SK-N-SH treated with all-trans-retinoic acid at 6 μM for 48 hours (cell line): ENCODE results near the gene LEO1.
"Not testable (repeated sequence)": the region's sequence is repeated elsewhere in the genome, so short reads cannot be mapped to it uniquely, and the experiment has no call there.

ENCODE experiments used
- ATAC-seq: fragments of 200-7000 bp; cut with Tn5 transposase; 3 replicates; pipeline ENCODE4 v1.9.1; 2020; ENCODE audit warnings: mild to moderate bottlenecking, moderate library complexity
- BACH2 ChIP-seq: fragments of 250-450 bp; sonication (Bioruptor Pico); IDR thresholded peaks from 2 replicates; pipeline ENCODE4 v1.9.0; 2021; ENCODE audit warnings: mild to moderate bottlenecking, borderline replicate concordance
- CSRNP3 ChIP-seq: fragments of 250-450 bp; sonication (Bioruptor Pico); IDR thresholded peaks from 2 replicates; pipeline ENCODE4 v1.5.1; 2021; ENCODE audit warnings: mild to moderate bottlenecking, moderate library complexity
- ESRRG ChIP-seq: fragments of 250-450 bp; sonication (Bioruptor Pico); IDR thresholded peaks from 2 replicates; pipeline ENCODE4 v1.6.1; 2021; ENCODE audit warnings: mild to moderate bottlenecking
- GLIS3 ChIP-seq: fragments of 250-450 bp; sonication (Bioruptor Pico); IDR thresholded peaks from 2 replicates; pipeline ENCODE4 v1.5.0; 2020; ENCODE audit warnings: mild to moderate bottlenecking, moderate library complexity
- ISL1 ChIP-seq: fragments of 250-450 bp; sonication (Bioruptor Pico); IDR thresholded peaks from 2 replicates; pipeline ENCODE4 v2.1.2; 2022; ENCODE audit warnings: mild to moderate bottlenecking, moderate library complexity
- OSR1 ChIP-seq: fragments of 250-450 bp; sonication (Bioruptor Pico); IDR thresholded peaks from 2 replicates; pipeline ENCODE4 v1.8.0; 2022; ENCODE audit warnings: moderate library complexity, mild to moderate bottlenecking, inconsistent platforms
- PATZ1 ChIP-seq: fragments of 250-450 bp; sonication (Bioruptor Pico); IDR thresholded peaks from 2 replicates; pipeline ENCODE4 v1.8.0; 2020; ENCODE audit warnings: mild to moderate bottlenecking, moderate library complexity, borderline replicate concordance
- POU6F1 ChIP-seq: fragments of 250-450 bp; sonication (Bioruptor Pico); IDR thresholded peaks from 2 replicates; pipeline ENCODE4 v1.8.0; 2021; ENCODE audit warnings: low read depth, mild to moderate bottlenecking, moderate library complexity, borderline replicate concordance
- RARB ChIP-seq: fragments of 250-450 bp; sonication (Bioruptor Pico); IDR thresholded peaks from 2 replicates; pipeline ENCODE4 v1.8.0; 2021; ENCODE audit warnings: mild to moderate bottlenecking, moderate library complexity
- TCF4 ChIP-seq: fragments of 250-450 bp; sonication (Bioruptor Pico); IDR thresholded peaks from 2 replicates; pipeline ENCODE4 v1.8.0; 2021; ENCODE audit warnings: mild to moderate bottlenecking, moderate library complexity, borderline replicate concordance
- TOX ChIP-seq: fragments of 250-450 bp; sonication (Bioruptor Pico); IDR thresholded peaks from 2 replicates; pipeline ENCODE4 v1.8.0; 2021; ENCODE audit warnings: mild to moderate bottlenecking, moderate library complexity, borderline replicate concordance
- ZC3H10 ChIP-seq: fragments of 250-450 bp; sonication (Bioruptor Pico); IDR thresholded peaks from 2 replicates; pipeline ENCODE4 v1.5.1; 2021; ENCODE audit warnings: mild to moderate bottlenecking, moderate library complexity
- ZFP3 ChIP-seq: fragments of 250-450 bp; sonication (Bioruptor Pico); IDR thresholded peaks from 2 replicates; pipeline ENCODE4 v1.5.0; 2020; ENCODE audit warnings: mild to moderate bottlenecking, moderate library complexity
- ZFP30 ChIP-seq: fragments of 450-650 bp; formaldehyde crosslinking; IDR thresholded peaks from 2 replicates; pipeline ENCODE4 v1.5.0; 2022; ENCODE audit warnings: mild to moderate bottlenecking, moderate library complexity
- ZNF565 ChIP-seq: fragments of 450-650 bp; formaldehyde crosslinking; conservative IDR thresholded peaks from 2 replicates; pipeline ENCODE4 v1.5.0; 2020; ENCODE audit warnings: low read depth, mild to moderate bottlenecking, moderate library complexity
- ZNF70 ChIP-seq: fragments of 450-650 bp; formaldehyde crosslinking; IDR thresholded peaks from 2 replicates; pipeline ENCODE4 v1.5.0; 2020; ENCODE audit warnings: mild to moderate bottlenecking, moderate library complexity
- ZNF8 ChIP-seq: fragments of 450-650 bp; formaldehyde crosslinking; IDR thresholded peaks from 2 replicates; pipeline ENCODE4 v1.5.0; 2020; ENCODE audit warnings: mild to moderate bottlenecking, moderate library complexity

Gene LEO1

GRCh38 chr15:52005748-52006701, 34.4 kb upstream of the LEO1 start:
- no peak for TF ChIP-seq RARB (CRISPR knock-in tag)
- no peak for TF ChIP-seq ZNF565 (CRISPR knock-in tag)
- peak; percentile 44; the same call in 2 of the 3 replicates for ATAC-seq

- no peak for ATAC-seq
- TF ChIP-seq TCF4 (CRISPR knock-in tag), result no peak
- TF ChIP-seq POU6F1 (CRISPR knock-in tag), result no peak
- no peak for TF ChIP-seq BACH2
- no peak for TF ChIP-seq RARB (CRISPR knock-in tag)
- TF ChIP-seq CSRNP3, result no peak
- TF ChIP-seq ISL1 (CRISPR knock-in tag), result no peak
- no peak for TF ChIP-seq ZFP30 (CRISPR knock-in tag)
- no peak for TF ChIP-seq ZNF8 (CRISPR knock-in tag)
- no peak for TF ChIP-seq TOX (CRISPR knock-in tag)
- TF ChIP-seq GLIS3 (CRISPR knock-in tag), result no peak
- TF ChIP-seq, all 23 proteins: peak for 0
Measured at GRCh38 chr15:52004806-52005205, 33.2 kb upstream of the LEO1 start.

- no peak for ATAC-seq
Measured at GRCh38 chr15:52003710-52004109, 32.1 kb upstream of the LEO1 start.

GRCh38 chr15:52003089-52003488, 31.5 kb upstream of the LEO1 start:
- not testable (repeated sequence) for ATAC-seq

More at GRCh38 chr15:52003710-52004109, 32.1 kb upstream of the LEO1 start:
- TF ChIP-seq ESRRG (CRISPR knock-in tag) (no peak), ZFP30 (CRISPR knock-in tag) (no peak), ZNF565 (CRISPR knock-in tag) (no peak), PATZ1 (CRISPR knock-in tag) (no peak), ZC3H10 (CRISPR knock-in tag) (no peak)
- TF ChIP-seq, all 23 proteins: peak for 0

GRCh38 chr15:52002351-52002750, 30.8 kb upstream of the LEO1 start:
- TF ChIP-seq PATZ1 (CRISPR knock-in tag) (no peak), RARB (CRISPR knock-in tag) (no peak), ZFP3 (CRISPR knock-in tag) (no peak), BACH2 (no peak), POU6F1 (CRISPR knock-in tag) (no peak), ISL1 (CRISPR knock-in tag) (no peak), ESRRG (CRISPR knock-in tag) (no peak), ZNF70 (CRISPR knock-in tag) (no peak), TCF4 (CRISPR knock-in tag) (no peak), ZNF565 (CRISPR knock-in tag) (no peak), ZNF8 (CRISPR knock-in tag) (no peak), OSR1 (CRISPR knock-in tag) (no peak)
- no peak for ATAC-seq
